PC-9 (cell line): ENCODE measurements around the gene LIMS3.
"Not testable (repeated sequence)": the region's sequence is repeated elsewhere in the genome, so short reads cannot be mapped to it uniquely, and the experiment has no call there.

Experiments
- EZH2 ChIP-seq: fragments of 200-600 bp; sonication (generic); IDR thresholded peaks from 2 replicates; pipeline ENCODE4 v1.8.0; 2017; ENCODE audit warnings: antibody characterized with exemption, low read depth
- TF ChIP-seq, protein P1 (sequence below): fragments of 200-600 bp; sonication (generic); conservative IDR thresholded peaks from 2 replicates; pipeline ENCODE4 v1.6.1; 2017; ENCODE audit warnings: mixed run types, antibody characterized with exemption, mild to moderate bottlenecking, moderate library complexity

DNA sequence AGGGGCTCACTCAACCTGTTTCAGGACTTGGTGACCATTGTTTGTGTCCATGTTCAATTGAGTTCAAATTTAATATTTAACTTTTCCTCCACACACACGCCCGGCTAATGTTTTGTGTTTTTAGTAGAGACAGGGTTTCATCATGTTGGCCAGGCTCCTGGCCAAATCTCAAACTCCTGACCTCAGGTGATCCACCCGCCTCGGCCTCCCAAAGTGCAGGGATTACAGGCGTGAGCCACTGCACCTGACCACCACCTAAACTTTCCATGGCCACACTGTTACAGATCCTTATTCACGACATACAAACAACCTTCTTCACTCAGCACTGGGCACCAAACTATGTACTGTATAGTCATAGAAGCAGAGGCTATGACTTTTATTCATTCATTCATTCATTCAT is 4.3 kb upstream of the LIMS3 start:
- TF ChIP-seq, protein P1, sequence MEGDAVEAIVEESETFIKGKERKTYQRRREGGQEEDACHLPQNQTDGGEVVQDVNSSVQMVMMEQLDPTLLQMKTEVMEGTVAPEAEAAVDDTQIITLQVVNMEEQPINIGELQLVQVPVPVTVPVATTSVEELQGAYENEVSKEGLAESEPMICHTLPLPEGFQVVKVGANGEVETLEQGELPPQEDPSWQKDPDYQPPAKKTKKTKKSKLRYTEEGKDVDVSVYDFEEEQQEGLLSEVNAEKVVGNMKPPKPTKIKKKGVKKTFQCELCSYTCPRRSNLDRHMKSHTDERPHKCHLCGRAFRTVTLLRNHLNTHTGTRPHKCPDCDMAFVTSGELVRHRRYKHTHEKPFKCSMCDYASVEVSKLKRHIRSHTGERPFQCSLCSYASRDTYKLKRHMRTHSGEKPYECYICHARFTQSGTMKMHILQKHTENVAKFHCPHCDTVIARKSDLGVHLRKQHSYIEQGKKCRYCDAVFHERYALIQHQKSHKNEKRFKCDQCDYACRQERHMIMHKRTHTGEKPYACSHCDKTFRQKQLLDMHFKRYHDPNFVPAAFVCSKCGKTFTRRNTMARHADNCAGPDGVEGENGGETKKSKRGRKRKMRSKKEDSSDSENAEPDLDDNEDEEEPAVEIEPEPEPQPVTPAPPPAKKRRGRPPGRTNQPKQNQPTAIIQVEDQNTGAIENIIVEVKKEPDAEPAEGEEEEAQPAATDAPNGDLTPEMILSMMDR: not testable (repeated sequence)
- TF ChIP-seq EZH2: not testable (repeated sequence)
